ENCODE measurements around the gene DNAJC15. TPM values are rescaled to one million over a fixed set of nuclear protein-coding genes. Genes with fewer than 3 reads are reported as not detected.
A peak's percentile ranks its signal among the peaks of the same experiment; 100 is the strongest.
"Not testable (repeated sequence)": the region's sequence is repeated elsewhere in the genome, so short reads cannot be mapped to it uniquely, and the experiment has no call there.

Gene DNAJC15
- total and polyA plus RNA-seq, 2 donors, result 16.9 to 19.6 TPM

- Histone ChIP-seq H3K27ac (ENCODE audit: low read depth) (no peak overlapping the region), H3K36me3 (ENCODE audit: insufficient read depth) (no peaks in the 10 kb centered on the region), H3K4me1 (ENCODE audit: insufficient read depth) (peaks cover 1% of the 10 kb centered on the region), H3K4me3 (ENCODE audit: low read depth, low read length) (no peak overlapping the region)
- DNase-seq (ENCODE audit: extremely low spot score), result no peak
Observed at GRCh38 chr13:43042410-43042921, 19.1 kb downstream of the DNAJC15 start.

GRCh38 chr13:43044720-43045301 is 21.4 kb downstream of the DNAJC15 start:
- DNase-seq (ENCODE audit: extremely low spot score), result no peak
- peaks cover 1% of the 10 kb centered on the region for H3K4me1 ChIP-seq (ENCODE audit: insufficient read depth)
- 90% methylated on average over 5 of the region's 5 CpGs for WGBS
- peak overlapping the region; percentile 15 for H3K27ac ChIP-seq (ENCODE audit: low read depth)
- no peak overlapping the region for H3K4me3 ChIP-seq (ENCODE audit: low read depth, low read length)
- no peaks in the 10 kb centered on the region for H3K36me3 ChIP-seq (ENCODE audit: insufficient read depth)

- not testable (repeated sequence) for H3K4me3 ChIP-seq (ENCODE audit: low read depth, low read length)
- WGBS, result 81% methylated on average over 10 of the region's 10 CpGs
- peak overlapping the region; percentile 15 for H3K27ac ChIP-seq (ENCODE audit: low read depth)
Observed at GRCh38 chr13:43045302-43045773, 22.0 kb downstream of the DNAJC15 start.

GRCh38 chr13:43046259-43046658 is 22.9 kb downstream of the DNAJC15 start:
- peaks cover 1% of the 10 kb centered on the region for H3K4me1 ChIP-seq (ENCODE audit: insufficient read depth)
- no peak for DNase-seq (ENCODE audit: extremely low spot score)
- H3K4me3 ChIP-seq (ENCODE audit: low read depth, low read length), result no peak overlapping the region
- H3K36me3 ChIP-seq (ENCODE audit: insufficient read depth), result no peaks in the 10 kb centered on the region
- H3K27ac ChIP-seq (ENCODE audit: low read depth), result no peak overlapping the region
- 97% methylated on average over 6 of the region's 6 CpGs for WGBS

More at GRCh38 chr13:43045302-43045773, 22.0 kb downstream of the DNAJC15 start:
- H3K36me3 ChIP-seq (ENCODE audit: insufficient read depth); DNase-seq (ENCODE audit: extremely low spot score); H3K4me1 ChIP-seq (ENCODE audit: insufficient read depth): not testable (repeated sequence)

GRCh38 chr13:43054803-43055802 is 31.7 kb downstream of the DNAJC15 start:
- peak; percentile 56 for DNase-seq (ENCODE audit: extremely low spot score)
- Histone ChIP-seq H3K36me3 (ENCODE audit: insufficient read depth) (no peaks in the 10 kb centered on the region), H3K4me3 (ENCODE audit: low read depth, low read length) (peak overlapping the region; percentile 26), H3K27ac (ENCODE audit: low read depth) (peak overlapping the region; percentile 80), H3K4me1 (ENCODE audit: insufficient read depth) (peaks cover 2% of the 10 kb centered on the region)
- 4% methylated on average over 13 of the region's 13 CpGs for WGBS

- Histone ChIP-seq H3K4me1 (ENCODE audit: insufficient read depth) (peaks cover 2% of the 10 kb centered on the region), H3K36me3 (ENCODE audit: insufficient read depth) (no peaks in the 10 kb centered on the region), H3K4me3 (ENCODE audit: low read depth, low read length) (no peak overlapping the region), H3K27ac (ENCODE audit: low read depth) (no peak overlapping the region)
- DNase-seq (ENCODE audit: extremely low spot score), result no peak
- WGBS, result 76% methylated on average over 3 of the region's 3 CpGs
Observed at GRCh38 chr13:43057653-43058317, 34.4 kb downstream of the DNAJC15 start.

GRCh38 chr13:43058318-43058674 is 34.9 kb downstream of the DNAJC15 start:
- no peak overlapping the region for H3K27ac ChIP-seq (ENCODE audit: low read depth)
- no peak for DNase-seq (ENCODE audit: extremely low spot score)

GRCh38 chr13:43058831-43059230 is 35.4 kb downstream of the DNAJC15 start:
- 81% methylated on average over 6 of the region's 6 CpGs for WGBS
- H3K4me3 ChIP-seq (ENCODE audit: low read depth, low read length), result no peak overlapping the region
- no peak for DNase-seq (ENCODE audit: extremely low spot score)
- peaks cover 2% of the 10 kb centered on the region for H3K4me1 ChIP-seq (ENCODE audit: insufficient read depth)
- H3K36me3 ChIP-seq (ENCODE audit: insufficient read depth), result no peaks in the 10 kb centered on the region
- no peak overlapping the region for H3K27ac ChIP-seq (ENCODE audit: low read depth)

More at GRCh38 chr13:43058318-43058674, 34.9 kb downstream of the DNAJC15 start:
- 81% methylated on average over 1 of the region's 1 CpG for WGBS
- Histone ChIP-seq H3K36me3 (ENCODE audit: insufficient read depth) (no peaks in the 10 kb centered on the region), H3K4me1 (ENCODE audit: insufficient read depth) (peaks cover 2% of the 10 kb centered on the region), H3K4me3 (ENCODE audit: low read depth, low read length) (no peak overlapping the region)

- not testable (repeated sequence) for DNase-seq (ENCODE audit: extremely low spot score); H3K27ac ChIP-seq (ENCODE audit: low read depth); H3K36me3 ChIP-seq (ENCODE audit: insufficient read depth); H3K4me3 ChIP-seq (ENCODE audit: low read depth, low read length); H3K4me1 ChIP-seq (ENCODE audit: insufficient read depth)
- 97% methylated on average over 7 of the region's 7 CpGs for WGBS
Observed at GRCh38 chr13:43059779-43060178, 36.4 kb downstream of the DNAJC15 start.

GRCh38 chr13:43060806-43061205 is 37.4 kb downstream of the DNAJC15 start:
- not testable (repeated sequence) for H3K4me1 ChIP-seq (ENCODE audit: insufficient read depth); H3K36me3 ChIP-seq (ENCODE audit: insufficient read depth); H3K4me3 ChIP-seq (ENCODE audit: low read depth, low read length); DNase-seq (ENCODE audit: extremely low spot score); H3K27ac ChIP-seq (ENCODE audit: low read depth)
- WGBS, result 83% methylated on average over 4 of the region's 4 CpGs

- no peak overlapping the region for H3K4me3 ChIP-seq (ENCODE audit: low read depth, low read length)
- no peaks in the 10 kb centered on the region for H3K36me3 ChIP-seq (ENCODE audit: insufficient read depth)
- H3K4me1 ChIP-seq (ENCODE audit: insufficient read depth), result peaks cover 2% of the 10 kb centered on the region
- 92% methylated on average over 5 of the region's 5 CpGs for WGBS
- H3K27ac ChIP-seq (ENCODE audit: low read depth), result no peak overlapping the region
- no peak for DNase-seq (ENCODE audit: extremely low spot score)
Observed at GRCh38 chr13:43061496-43062280, 38.3 kb downstream of the DNAJC15 start.

GRCh38 chr13:43071824-43072223 is 48.4 kb downstream of the DNAJC15 start:
- no peak for DNase-seq (ENCODE audit: extremely low spot score)
- no peaks in the 10 kb centered on the region for H3K4me1 ChIP-seq (ENCODE audit: insufficient read depth)
- no peak overlapping the region for H3K27ac ChIP-seq (ENCODE audit: low read depth)
- 99% methylated on average over 1 of the region's 1 CpG for WGBS
- H3K36me3 ChIP-seq (ENCODE audit: insufficient read depth), result no peaks in the 10 kb centered on the region
- no peak overlapping the region for H3K4me3 ChIP-seq (ENCODE audit: low read depth, low read length)

GRCh38 chr13:43072394-43072793 is 49.0 kb downstream of the DNAJC15 start:
- no peak overlapping the region for H3K4me3 ChIP-seq (ENCODE audit: low read depth, low read length)
- no peaks in the 10 kb centered on the region for H3K4me1 ChIP-seq (ENCODE audit: insufficient read depth)
- 89% methylated on average over 5 of the region's 5 CpGs for WGBS
- H3K27ac ChIP-seq (ENCODE audit: low read depth), result no peak overlapping the region
- DNase-seq (ENCODE audit: extremely low spot score), result no peak
- H3K36me3 ChIP-seq (ENCODE audit: insufficient read depth), result no peaks in the 10 kb centered on the region

All from urinary bladder (tissue), 4 donors.